CD14-positive monocyte (primary cell): ENCODE measurements around the gene KLHDC7B. TPM values are rescaled to one million over a fixed set of nuclear protein-coding genes. Genes with fewer than 3 reads are reported as not detected.

Experiments
- DNase-seq, 3 donors: peaks; one replicate each; pipeline ENCODE4 v3.0.0-alpha.2; 2011 to 2022
- H2AFZ ChIP-seq: 2 replicates; pipeline ENCODE4 v1.6.0; 2012; ENCODE audit warnings: mild to moderate bottlenecking, low read depth, low read length, inconsistent platforms; ENCODE audit not compliant: insufficient read depth, poor library complexity, severe bottlenecking
- H3K27ac ChIP-seq, 2 donors: 1 replicate in 1 of 2; 2 replicates in 1 of 2; pipeline ENCODE4 v1.5.1; 2012 to 2013; ENCODE audit warnings: low read length in 2 of 2, control low read depth in 1 of 2, inconsistent platforms in 1 of 2, low read depth in 1 of 2, mild to moderate bottlenecking in 1 of 2
- H3K27me3 ChIP-seq, 2 donors: one replicate each; pipeline versions ENCODE4 v1.6.0 to v1.6.1; 2011 to 2013; ENCODE audit warnings: low read length in 2 of 2; ENCODE audit not compliant: control insufficient read depth in 2 of 2, insufficient read depth in 2 of 2
- H3K36me3 ChIP-seq, 2 donors: replicated peaks in 1 of 2; 1 replicate in 1 of 2; 2 replicates in 1 of 2; pipeline versions ENCODE4 v1.5.1 to v1.6.1; 2012 to 2013; ENCODE audit warnings: low read length in 2 of 2, control low read depth in 1 of 2, inconsistent platforms in 1 of 2, mild to moderate bottlenecking in 1 of 2; ENCODE audit not compliant: insufficient read depth in 2 of 2, control insufficient read depth in 1 of 2
- H3K4me1 ChIP-seq, 2 donors: 1 replicate in 1 of 2; 2 replicates in 1 of 2; pipeline versions ENCODE4 v1.5.1 to v1.6.1; 2012 to 2013; ENCODE audit warnings: low read length in 2 of 2, control low read depth in 1 of 2, inconsistent platforms in 1 of 2, mild to moderate bottlenecking in 1 of 2, moderate library complexity in 1 of 2; ENCODE audit not compliant: insufficient read depth in 2 of 2, control insufficient read depth in 1 of 2
- H3K4me2 ChIP-seq: replicated peaks from 2 replicates; pipeline ENCODE3; 2012; ENCODE audit warnings: low read length, moderate library complexity, mild to moderate bottlenecking; ENCODE audit not compliant: poor library complexity, severe bottlenecking; ENCODE audit errors: extremely low read depth
- H3K4me3 ChIP-seq, 3 experiments: fragments of 200-600 bp in 1 of 3; sonication (generic) in 1 of 3; replicated peaks in 1 of 3; 1 replicate in 2 of 3; 2 replicates in 1 of 3; pipeline ENCODE4 v1.5.1; 2011 to 2013; ENCODE audit warnings: low read length in 3 of 3, mild to moderate bottlenecking in 3 of 3, control low read depth in 2 of 3, low read depth in 2 of 3, inconsistent platforms in 1 of 3, moderate library complexity in 1 of 3
- H3K79me2 ChIP-seq: 2 replicates; pipeline ENCODE4 v1.6.0; 2012; ENCODE audit warnings: mild to moderate bottlenecking, control low read depth, inconsistent platforms, low read length, moderate library complexity; ENCODE audit not compliant: insufficient read depth
- H3K9ac ChIP-seq: 2 replicates; pipeline ENCODE4 v1.6.0; 2017; ENCODE audit warnings: low read length, mild to moderate bottlenecking; ENCODE audit not compliant: insufficient read depth, poor library complexity, severe bottlenecking
- H3K9me3 ChIP-seq, 2 donors: replicated peaks in 1 of 2; 1 replicate in 1 of 2; 2 replicates in 1 of 2; pipeline versions ENCODE4 v1.5.1 to v1.6.1; 2012 to 2013; ENCODE audit warnings: low read length in 2 of 2, control low read depth in 1 of 2; ENCODE audit not compliant: control insufficient read depth in 1 of 2, insufficient read depth in 1 of 2
- H4K20me1 ChIP-seq: 2 replicates; pipeline ENCODE4 v1.6.0; 2012; ENCODE audit warnings: mild to moderate bottlenecking, low read length, control low read depth, moderate library complexity; ENCODE audit not compliant: insufficient read depth
- H3K27ac Mint-ChIP-seq, 7 donors: one replicate each; pipeline ENCODE4 v1.8.0; 2020; ENCODE audit warnings: mild to moderate bottlenecking in 7 of 7, mixed read lengths in 7 of 7, moderate library complexity in 6 of 7, inconsistent platforms in 2 of 7
- H3K27me3 Mint-ChIP-seq, 3 donors: one replicate each; pipeline ENCODE4 v1.8.0; 2021 to 2022; ENCODE audit warnings: low read depth in 3 of 3, mild to moderate bottlenecking in 3 of 3, mixed read lengths in 3 of 3, moderate library complexity in 3 of 3, inconsistent platforms in 1 of 3
- H3K36me3 Mint-ChIP-seq, 2 donors: one replicate each; pipeline ENCODE4 v1.8.0; 2020; ENCODE audit warnings: mixed read lengths in 2 of 2, inconsistent platforms in 1 of 2, mild to moderate bottlenecking in 1 of 2
- H3K4me1 Mint-ChIP-seq: one replicate; pipeline ENCODE4 v1.8.0; 2020; ENCODE audit warnings: mild to moderate bottlenecking, mixed read lengths
- H3K4me3 Mint-ChIP-seq, 2 donors: one replicate each; pipeline ENCODE4 v1.8.0; 2020; ENCODE audit warnings: mild to moderate bottlenecking in 2 of 2, mixed read lengths in 2 of 2, moderate library complexity in 1 of 2
- H3K9me3 Mint-ChIP-seq, 7 donors: one replicate each; pipeline ENCODE4 v1.8.0; 2020 to 2022; ENCODE audit warnings: mixed read lengths in 7 of 7, mild to moderate bottlenecking in 6 of 7, moderate library complexity in 6 of 7, inconsistent platforms in 2 of 7
- WGBS: methylation state at CpG from one replicate; pipeline ENCODE4 v1.1.5; 2013; ENCODE audit warnings: missing lambda C conversion rate; ENCODE audit not compliant: insufficient coverage; 5-methylcytosine and 5-hydroxymethylcytosine counted together
- intact Hi-C, 2 donors: fragments of 100-400 bp; cut with micrococcal nuclease; formaldehyde crosslinking; loops; one replicate each; pipeline versions ENCODE4 v1.15.0 to v1.15.1; 2023
- polyA plus RNA-seq, 3 donors: library from polyadenylated mRNA; depleted of rRNA in 1 of 3; unstranded in 2 of 3; stranded (reverse) in 1 of 3; fragments of 300-500 nt in 2 of 3; fragments of >200 nt in 1 of 3; fragmentation: Illumina TruSeq in 2 of 3; gene quantifications; 1 replicate in 2 of 3; 2 replicates in 1 of 3; pipeline ENCODE4 v1.2.3, GENCODE V29; 2012 to 2021
- TF ChIP-seq, protein P1 (sequence below): fragments of 200-600 bp; IDR thresholded peaks from one replicate; pipeline ENCODE4 v1.8.0; 2022; ENCODE audit warnings: antibody characterized with exemption, mild to moderate bottlenecking

Gene KLHDC7B
- polyA plus RNA-seq, 3 donors, result 0.88 to 4.3 (median 1.4) TPM

DNA sequence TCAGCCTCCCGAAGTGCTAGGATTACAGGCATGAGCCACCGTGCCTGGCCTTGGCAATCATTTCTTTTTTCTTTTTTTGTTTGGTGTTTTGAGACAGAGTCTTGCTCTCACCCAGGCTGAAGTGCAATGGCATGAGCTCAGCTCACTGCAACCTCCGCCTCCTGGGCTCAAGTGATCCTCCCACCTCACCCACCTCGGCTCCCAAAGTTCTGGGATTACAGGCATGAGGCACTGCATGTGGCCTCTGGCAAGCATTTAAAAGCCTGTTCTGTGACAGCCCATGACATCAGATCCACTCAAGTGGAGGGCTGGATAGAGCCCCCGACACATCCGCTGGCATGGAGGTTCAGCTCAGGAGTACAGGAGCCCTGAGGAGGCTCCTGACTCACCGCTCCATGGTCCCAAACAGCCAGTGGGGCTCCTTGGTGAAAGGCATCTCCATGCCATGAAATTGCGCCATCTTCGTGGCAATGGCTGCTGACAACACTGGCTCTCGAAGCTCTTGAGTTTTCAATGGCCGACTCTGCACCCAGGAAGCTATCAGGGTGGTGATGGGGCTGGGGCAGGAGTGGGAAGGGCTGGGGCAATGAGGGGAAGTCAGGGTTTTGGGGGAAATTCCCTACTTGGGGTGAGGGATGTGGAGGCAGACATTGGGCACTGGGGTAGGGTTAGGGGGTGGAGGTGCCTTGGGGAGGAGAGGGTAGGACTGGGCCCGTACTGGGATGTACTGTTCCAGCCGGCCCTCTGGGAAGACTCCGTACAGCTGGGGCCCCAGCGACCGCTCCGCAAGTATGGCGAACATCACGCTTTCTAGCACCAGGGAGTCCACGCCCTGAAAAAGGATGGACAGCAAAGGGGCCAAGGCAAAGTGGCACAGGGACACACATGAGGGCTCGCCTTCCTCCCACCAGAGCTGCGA is 35.6 kb downstream of the KLHDC7B start:
- TF ChIP-seq, protein P1, sequence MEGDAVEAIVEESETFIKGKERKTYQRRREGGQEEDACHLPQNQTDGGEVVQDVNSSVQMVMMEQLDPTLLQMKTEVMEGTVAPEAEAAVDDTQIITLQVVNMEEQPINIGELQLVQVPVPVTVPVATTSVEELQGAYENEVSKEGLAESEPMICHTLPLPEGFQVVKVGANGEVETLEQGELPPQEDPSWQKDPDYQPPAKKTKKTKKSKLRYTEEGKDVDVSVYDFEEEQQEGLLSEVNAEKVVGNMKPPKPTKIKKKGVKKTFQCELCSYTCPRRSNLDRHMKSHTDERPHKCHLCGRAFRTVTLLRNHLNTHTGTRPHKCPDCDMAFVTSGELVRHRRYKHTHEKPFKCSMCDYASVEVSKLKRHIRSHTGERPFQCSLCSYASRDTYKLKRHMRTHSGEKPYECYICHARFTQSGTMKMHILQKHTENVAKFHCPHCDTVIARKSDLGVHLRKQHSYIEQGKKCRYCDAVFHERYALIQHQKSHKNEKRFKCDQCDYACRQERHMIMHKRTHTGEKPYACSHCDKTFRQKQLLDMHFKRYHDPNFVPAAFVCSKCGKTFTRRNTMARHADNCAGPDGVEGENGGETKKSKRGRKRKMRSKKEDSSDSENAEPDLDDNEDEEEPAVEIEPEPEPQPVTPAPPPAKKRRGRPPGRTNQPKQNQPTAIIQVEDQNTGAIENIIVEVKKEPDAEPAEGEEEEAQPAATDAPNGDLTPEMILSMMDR, result no peak
- Histone ChIP-seq H3K9ac (peak overlapping the region; percentile 93), H3K4me3 (peak overlapping the region; percentile 39 to 82 (median 50)), H3K4me2 (peak overlapping the region; percentile 93), H3K4me1 (peaks cover 28 to 45% of the 10 kb centered on the region in 2 donors), H3K27ac (peak overlapping the region; percentile 83 to 92), H2AFZ (no peak overlapping the region), H4K20me1 (peaks cover 37% of the 10 kb centered on the region), H3K36me3 (peaks cover 0 to 33% of the 10 kb centered on the region in 2 donors), H3K27me3 (no peaks in the 10 kb centered on the region), H3K79me2 (peaks cover 21% of the 10 kb centered on the region), H3K9me3 (no peaks in the 10 kb centered on the region)
- Mint-ChIP-seq H3K36me3 (peaks cover 30 to 40% of the 10 kb centered on the region in 2 donors), H3K27me3 (peaks cover 6 to 12% (median 12%) of the 10 kb centered on the region in 3 donors), H3K27ac (peak overlapping the region; percentile 49 to 89 (median 79)), H3K9me3 (no peaks in the 10 kb centered on the region), H3K4me1 (peaks cover 40% of the 10 kb centered on the region), H3K4me3 (peak overlapping the region; percentile 78 to 81)
- intact Hi-C loops, result loop anchor here (5.0 kb wide), 4 partner anchors 34 to 74 kb away; partner anchors contain the start of genes SCO2 (in 2 of the 2), ARSA (in 1 of the 2), KLHDC7B (in 1 of the 2) and LMF2 (in 1 of the 2)
- 89% methylated on average over 17 of the region's 22 CpGs for WGBS
- peak in 1 of 3 donors; percentile 63 for DNase-seq

DNA sequence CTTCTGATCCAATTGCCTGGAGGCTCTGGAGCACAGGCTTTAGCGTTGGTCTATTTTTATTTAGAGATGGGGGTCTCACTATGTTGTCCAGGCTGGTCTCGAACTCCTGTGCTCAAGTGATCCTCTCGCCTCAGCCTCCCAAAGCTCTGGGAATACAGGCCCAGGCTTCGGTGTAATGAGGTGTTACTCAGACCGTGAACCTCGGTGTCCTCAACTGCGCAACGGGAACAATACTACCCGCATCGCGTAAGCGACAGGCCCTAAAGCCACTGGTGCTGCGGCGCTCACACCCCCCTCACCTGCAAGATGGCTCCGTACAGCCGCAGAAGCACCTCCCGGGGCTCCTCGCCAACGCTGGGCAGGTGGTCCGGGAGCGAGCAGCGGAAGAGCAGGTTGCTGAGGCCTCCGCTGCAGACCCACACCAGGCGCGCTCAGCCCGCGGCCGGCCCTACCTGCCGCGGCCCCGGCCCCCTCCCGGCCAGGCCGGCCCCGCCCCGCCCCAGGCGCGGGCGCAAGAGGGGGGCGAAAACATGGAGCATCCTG is 36.3 kb downstream of the KLHDC7B start:
- Histone ChIP-seq H3K79me2 (peaks cover 21% of the 10 kb centered on the region), H3K36me3 (peaks cover 0 to 26% of the 10 kb centered on the region in 2 donors), H2AFZ (peak overlapping the region; percentile 76), H3K27me3 (no peaks in the 10 kb centered on the region), H4K20me1 (peaks cover 37% of the 10 kb centered on the region), H3K4me2 (peak overlapping the region; percentile 93), H3K4me3 (peak overlapping the region; percentile 39 to 82 (median 50)), H3K9ac (peak overlapping the region; percentile 93), H3K4me1 (peaks cover 28 to 45% of the 10 kb centered on the region in 2 donors), H3K9me3 (no peaks in the 10 kb centered on the region), H3K27ac (peak overlapping the region; percentile 83 to 92)
- TF ChIP-seq, protein P1, result no peak
- H3K9me3 Mint-ChIP-seq, result no peaks in the 10 kb centered on the region
- whole genome bisulfite sequencing, result 7% methylated on average over 39 of the region's 39 CpGs
- peak overlapping the region; percentile 79 to 95 (median 92) for H3K27ac Mint-ChIP-seq
- H3K4me1 Mint-ChIP-seq, result peaks cover 40% of the 10 kb centered on the region
- H3K27me3 Mint-ChIP-seq, result peaks cover 6 to 14% (median 14%) of the 10 kb centered on the region in 3 donors
- peak in 2 of 3 donors; percentile 15 to 41 for DNase-seq
- intact Hi-C loops, result loop anchor here (2.0 to 5.0 kb wide), 5 partner anchors 19 to 75 kb away; partner anchors contain the start of genes SCO2 (in 2 of the 2), ARSA (in 1 of the 2), KLHDC7B (in 1 of the 2) and LMF2 (in 1 of the 2)
- peak overlapping the region; percentile 82 to 85 for H3K4me3 Mint-ChIP-seq
- H3K36me3 Mint-ChIP-seq, result peaks cover 29 to 36% of the 10 kb centered on the region in 2 donors
